GM18505 (cell line): ENCODE results near the gene HRH2.

Source experiments
- ATAC-seq: cut with Tn5 transposase; IDR thresholded peaks from one replicate; pipeline ENCODE4 v1.9.1; 2021; ENCODE audit not compliant: unreplicated experiment
- POLR2A ChIP-seq: IDR thresholded peaks from 4 replicates; pipeline ENCODE4 v1.6.1; 2011; ENCODE audit warnings: borderline replicate concordance; ENCODE audit not compliant: insufficient read depth, insufficient read length; ENCODE audit errors: extremely low read depth

Gene HRH2

DNA sequence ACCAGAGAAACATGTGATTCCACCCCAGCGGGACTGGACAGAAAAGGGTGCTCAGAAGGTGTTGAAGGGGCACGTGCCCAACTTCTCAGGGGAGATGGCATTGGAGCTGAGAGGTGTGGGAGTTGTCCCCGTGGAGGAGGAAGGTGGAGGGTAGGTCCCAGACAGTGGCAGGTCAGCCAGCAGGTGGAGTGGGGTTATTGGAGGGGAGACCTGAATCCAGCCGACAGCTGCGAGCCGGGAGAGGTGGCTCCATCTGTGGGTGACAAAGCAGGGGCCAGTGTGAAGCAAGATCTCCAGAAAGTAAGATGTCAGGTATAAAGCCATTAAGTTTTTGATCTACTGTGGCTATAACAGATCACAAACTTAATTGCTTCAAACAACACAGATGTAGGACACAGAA, 75.1 kb downstream of the HRH2 start:
- ATAC-seq = no peak
- no peak for TF ChIP-seq POLR2A

DNA sequence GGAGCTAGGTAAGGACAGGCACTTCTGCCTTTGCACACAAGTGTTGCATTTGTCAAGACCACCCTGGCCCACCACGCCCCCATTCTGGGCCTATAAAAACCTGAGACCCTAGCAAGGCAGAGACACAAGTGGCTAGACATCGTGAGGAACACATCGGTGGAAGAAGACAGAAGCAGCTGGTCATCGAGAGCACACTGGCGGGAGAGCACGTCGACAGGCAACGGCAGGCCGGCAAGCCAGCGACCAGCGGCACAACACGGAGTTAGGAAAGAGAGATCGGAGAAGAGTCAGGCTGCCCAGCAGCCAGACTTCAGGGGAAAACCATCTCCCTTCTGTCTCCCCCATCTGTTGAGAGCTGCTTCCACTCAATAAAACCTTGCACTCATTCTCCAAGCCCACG, 76.1 kb downstream of the HRH2 start:
- ATAC-seq = no peak

DNA sequence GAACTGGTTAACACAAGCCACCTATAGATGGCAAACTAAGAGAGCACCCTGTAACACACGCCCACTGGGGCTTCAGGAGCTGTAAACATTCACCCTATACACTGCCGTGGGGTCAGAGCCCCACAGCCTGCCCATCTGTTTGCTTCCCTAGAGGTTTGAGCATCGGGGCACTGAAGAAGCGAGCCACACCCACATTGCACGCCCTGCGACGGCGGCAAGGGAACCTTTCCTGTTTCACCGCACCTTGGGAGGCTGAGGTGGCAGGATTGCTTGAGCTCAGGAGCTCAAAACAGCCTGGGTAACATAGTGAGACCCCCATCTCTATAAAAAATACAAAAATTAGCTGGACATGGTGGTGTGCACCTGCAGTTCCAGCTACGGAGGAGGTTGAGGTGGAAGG, 76.6 kb downstream of the HRH2 start:
- no peak for TF ChIP-seq POLR2A
- ATAC-seq = no peak

More for the DNA sequence above, 76.1 kb downstream of the HRH2 start:
- no peak for TF ChIP-seq POLR2A

DNA sequence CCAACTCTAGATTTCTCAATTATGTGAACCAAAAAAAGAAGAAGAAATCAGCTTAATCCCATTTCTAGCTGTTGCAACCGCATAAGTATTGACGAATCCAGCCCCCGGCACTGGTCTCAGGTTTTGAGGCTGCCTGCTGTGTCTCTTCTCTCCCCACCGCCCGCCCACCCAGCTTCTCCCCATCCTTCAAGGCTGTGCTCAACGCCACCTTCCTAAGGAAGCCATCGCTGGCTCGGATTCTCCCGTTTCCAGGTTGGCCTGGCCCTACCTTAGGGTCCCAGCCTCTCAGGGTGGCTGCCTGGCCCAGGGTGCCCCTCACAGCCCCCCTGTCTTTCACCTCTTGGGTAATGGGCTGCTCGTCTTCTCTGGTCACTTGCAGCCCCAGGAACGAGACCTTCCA, 77.8 kb downstream of the HRH2 start:
- TF ChIP-seq POLR2A = no peak
- no peak for ATAC-seq

DNA sequence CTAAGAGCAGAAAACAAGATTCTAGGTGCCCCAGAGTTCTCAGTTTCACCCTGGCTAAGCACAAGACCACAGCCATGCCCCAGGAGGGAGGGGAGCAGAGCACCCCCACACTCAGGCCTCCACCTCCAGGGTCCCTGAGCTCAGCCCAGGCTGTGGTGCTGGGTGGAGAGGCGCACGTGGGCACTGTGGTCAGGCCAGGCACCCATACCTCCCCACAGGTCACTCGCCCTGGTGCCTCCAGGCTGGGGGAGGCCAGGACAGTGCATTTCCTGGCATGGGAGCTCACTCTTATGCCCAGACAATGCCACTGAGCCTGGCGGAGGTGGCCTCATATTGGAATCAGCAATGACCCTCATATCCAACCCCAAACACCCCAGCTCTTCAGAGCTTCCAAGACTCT, 78.8 kb downstream of the HRH2 start:
- TF ChIP-seq POLR2A = no peak
- no peak for ATAC-seq

DNA sequence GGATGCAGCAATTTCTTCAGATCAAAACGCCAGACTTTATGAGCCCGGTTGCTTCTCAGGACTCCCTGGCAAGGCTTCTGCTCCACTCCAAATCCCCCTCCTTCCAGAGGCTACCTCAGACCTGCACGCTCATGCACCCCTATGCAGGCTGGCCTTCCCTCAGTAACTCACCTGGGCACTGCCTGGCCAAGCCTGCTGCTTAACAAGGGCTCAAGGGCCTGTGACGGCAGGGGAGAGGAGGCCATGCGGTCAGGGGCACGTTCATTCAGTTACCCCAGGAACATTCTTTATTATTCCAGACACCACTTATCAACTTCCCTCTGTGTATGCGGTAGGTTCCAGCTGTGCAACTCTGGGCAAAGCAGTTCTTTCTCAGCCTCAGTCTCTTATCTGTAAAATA, 79.6 kb downstream of the HRH2 start:
- no peak for ATAC-seq
- TF ChIP-seq POLR2A = no peak

DNA sequence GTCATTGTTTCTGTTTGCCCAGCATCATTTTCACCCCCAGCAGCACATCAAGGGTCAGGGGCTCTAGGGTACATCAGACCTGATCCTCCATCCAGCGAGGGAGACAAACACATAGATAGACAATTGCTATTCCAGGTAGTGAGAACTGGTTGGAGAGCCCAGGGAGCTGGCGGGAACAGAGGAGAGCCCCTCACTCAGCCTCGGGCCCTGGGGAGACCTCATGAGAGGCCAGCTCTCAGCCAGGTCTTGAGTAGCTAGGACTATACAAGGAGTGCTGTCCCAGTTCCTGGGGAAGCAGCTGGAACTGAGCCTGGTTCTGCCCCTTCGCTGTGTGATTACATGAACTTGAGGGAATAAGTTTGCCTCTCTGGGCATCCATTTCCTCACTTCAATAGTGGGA, 80.3 kb downstream of the HRH2 start:
- no peak for ATAC-seq
- no peak for TF ChIP-seq POLR2A

DNA sequence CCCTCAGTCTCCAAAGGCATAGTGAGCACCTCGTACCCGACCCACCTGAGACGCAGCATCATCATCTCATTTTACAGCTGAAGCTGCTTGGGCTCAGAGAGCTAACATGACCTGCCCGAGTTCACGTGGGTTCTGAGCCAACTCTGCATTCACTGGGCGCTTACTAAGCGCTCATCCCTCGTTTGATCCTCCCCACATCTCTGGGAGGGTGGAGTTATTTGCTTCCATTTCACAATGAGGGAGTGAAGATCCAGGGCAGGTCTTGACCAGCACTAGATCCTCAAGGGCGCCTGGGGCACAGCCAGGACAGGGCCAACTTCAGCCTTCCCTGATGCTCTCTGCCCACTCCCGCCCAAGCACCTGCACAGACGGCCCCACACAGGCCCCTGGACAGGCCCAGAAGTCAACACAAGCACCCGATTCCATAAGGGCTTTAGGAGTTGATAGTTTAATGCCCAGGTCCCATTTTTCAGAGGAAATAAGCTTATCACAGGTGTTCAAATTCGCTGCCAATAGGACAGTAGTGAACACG, 80.8 kb downstream of the HRH2 start:
- no peak for TF ChIP-seq POLR2A
- no peak for ATAC-seq

DNA sequence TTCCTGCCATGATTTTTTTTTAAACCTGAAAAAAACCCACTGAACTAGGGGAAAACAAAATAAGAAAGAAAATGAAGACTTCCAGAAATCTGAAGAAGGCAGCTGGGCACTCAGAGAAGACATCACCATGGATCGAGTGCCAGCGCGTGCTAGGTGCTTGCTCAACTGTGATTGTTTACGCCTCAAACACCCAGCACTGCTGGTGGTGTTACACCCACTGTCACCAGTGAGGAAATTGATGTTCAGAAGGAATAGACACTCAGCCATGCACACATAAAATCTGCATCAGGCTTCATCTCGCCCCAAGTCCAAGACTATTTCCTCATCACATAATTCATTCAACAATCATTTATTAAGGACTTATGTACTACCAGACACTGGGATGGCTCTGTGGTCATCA, 82.1 kb downstream of the HRH2 start:
- no peak for TF ChIP-seq POLR2A
- ATAC-seq = no peak

DNA sequence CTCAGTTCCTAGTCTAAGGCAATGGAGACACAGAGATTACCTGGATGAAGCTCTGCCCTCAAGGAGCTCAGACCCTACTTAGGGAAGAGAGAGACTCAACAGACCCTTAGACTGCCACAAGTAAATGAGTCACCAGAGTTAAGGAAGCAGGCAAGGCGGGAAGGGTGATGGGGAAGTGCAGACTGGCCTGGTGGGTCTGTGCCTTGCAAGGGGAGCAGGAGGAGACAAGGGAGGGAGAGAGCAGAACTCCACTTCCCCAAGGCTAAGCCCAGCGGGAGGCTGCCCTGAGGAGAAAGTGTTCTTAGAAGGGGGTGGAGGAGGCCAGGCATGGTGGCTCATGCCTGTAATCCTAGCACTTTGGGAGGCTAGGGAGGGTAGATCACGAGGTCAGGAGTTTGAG, 83.7 kb downstream of the HRH2 start:
- TF ChIP-seq POLR2A = no peak
- ATAC-seq = no peak

DNA sequence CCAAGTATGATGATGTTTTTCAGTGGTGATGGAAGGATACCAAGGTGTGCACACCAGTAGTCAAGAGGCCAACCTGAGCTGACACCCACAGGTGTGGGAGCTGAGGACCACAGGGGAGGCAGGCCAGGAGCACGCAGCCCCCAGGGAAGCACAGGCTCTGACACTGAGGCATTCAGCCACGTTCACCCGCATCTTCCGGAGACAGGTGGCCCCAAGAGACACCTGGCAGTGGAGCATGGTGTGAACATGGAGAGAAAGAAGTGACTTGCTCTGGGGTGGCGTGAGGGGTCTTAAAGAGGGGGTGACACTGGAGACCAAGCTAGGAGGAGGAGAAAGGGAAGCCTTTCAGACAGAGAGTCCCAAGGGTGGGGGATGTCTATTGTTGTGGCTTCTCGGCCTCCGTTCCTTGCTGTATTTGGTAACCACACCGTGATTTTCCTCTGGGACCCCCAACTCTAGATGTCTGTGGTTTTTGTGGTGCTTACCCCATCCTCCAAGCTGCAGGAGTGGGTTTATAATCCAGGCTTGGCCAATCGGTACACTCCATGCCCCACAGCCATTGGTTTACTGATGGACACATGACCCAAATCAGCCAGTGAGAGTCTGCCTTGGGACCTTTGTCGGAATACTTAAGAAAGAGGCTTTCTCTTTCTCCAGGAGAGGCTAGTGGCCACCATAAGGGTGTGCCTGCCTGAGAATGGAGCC, 84.6 kb downstream of the HRH2 start:
- no peak for TF ChIP-seq POLR2A
- ATAC-seq = no peak

DNA sequence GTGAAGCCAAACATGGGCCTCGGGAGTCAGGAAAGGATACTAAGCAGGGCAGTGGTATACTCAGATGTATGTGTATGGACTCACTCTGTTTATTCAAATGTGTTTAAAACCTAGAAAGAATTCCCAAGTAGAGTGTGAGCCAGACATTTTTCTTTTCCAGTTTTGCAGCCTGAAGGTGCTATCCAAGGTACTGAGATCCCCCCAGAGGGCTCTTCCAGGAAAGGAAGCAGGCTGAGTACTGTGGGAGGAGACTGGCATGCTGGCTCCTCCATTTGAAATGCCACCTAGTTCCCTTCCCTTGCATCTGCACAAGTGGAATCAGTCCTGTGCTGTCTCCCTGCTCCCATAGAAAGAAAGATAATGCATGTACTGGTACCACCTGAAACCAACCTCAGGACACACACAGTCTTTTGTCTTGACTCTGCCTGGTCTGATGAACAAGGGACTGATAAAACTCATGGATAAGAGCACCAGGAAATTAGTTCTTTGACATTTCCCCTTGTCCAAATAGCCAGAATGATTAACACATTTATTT, 85.9 kb downstream of the HRH2 start:
- TF ChIP-seq POLR2A = no peak
- no peak for ATAC-seq

DNA sequence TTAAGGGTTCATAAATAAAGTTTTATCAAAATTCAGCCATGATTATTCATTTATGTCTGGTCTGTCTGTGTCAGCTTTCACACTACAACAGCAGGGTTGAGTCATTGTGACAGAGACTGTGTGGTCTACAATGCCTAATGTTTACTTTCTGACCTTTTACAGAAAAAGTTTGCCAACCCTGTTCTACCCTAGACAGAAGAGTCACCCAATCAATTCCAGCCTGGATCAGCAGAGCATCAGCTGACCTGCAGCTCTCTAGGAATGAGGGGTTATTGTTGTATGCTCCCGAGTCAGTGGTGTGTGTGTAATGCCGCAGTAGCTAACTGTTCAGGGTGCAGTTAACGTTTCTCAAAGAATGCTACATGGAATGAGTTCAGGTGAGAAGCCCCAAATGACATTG, 87.3 kb downstream of the HRH2 start:
- ATAC-seq = no peak
- no peak for TF ChIP-seq POLR2A

DNA sequence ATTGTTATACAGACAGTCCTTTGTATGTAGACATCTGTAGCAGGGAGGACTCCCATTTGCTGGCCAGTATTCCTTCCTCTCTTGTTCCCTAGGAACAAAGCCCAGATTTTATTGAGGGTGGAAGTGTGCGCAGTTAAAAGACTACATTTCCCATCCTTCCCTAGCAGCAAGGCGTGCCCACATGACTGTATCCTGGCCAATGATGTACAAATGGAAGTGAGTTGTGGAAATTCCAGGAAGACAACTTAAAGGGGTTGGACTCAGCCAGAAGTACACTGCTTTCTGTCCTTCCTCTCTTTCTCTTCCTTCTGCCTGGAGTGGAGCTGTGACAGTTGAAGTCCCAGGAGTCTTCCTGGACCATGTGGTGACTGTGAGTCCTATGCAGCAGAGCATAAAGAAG, 89.0 kb downstream of the HRH2 start:
- no peak for TF ChIP-seq POLR2A
- no peak for ATAC-seq
